ENCODE data around the gene SYT14.

SYT14 gene

GRCh38 chr1:210201681-210202080, 263.7 kb downstream of the SYT14 start:
- Histone ChIP-seq H3K9ac (ENCODE audit: low read length) (no peak overlapping the region), H3K27me3 (replicated peaks; ENCODE audit: control insufficient read depth, insufficient read depth, low read length) (peaks cover 2% of the 10 kb centered on the region), H3K36me3 (ENCODE audit: control insufficient read depth, insufficient read depth, low read length, severe bottlenecking) (no peaks in the 10 kb centered on the region), H3K9me3 (ENCODE audit: control insufficient read depth, low read length) (peaks cover 11% of the 10 kb centered on the region), H3K4me1 (ENCODE audit: control insufficient read depth, insufficient read depth, low read length) (no peaks in the 10 kb centered on the region), H3K4me3 (ENCODE audit: low read length) (no peak overlapping the region)
- DNase-seq (ENCODE audit: low read depth): peak; percentile 8

- Histone ChIP-seq H3K27me3 (replicated peaks; ENCODE audit: control insufficient read depth, insufficient read depth, low read length) (peaks cover 2% of the 10 kb centered on the region), H3K36me3 (ENCODE audit: control insufficient read depth, insufficient read depth, low read length, severe bottlenecking) (no peaks in the 10 kb centered on the region), H3K9me3 (ENCODE audit: control insufficient read depth, low read length) (no peaks in the 10 kb centered on the region), H3K4me1 (ENCODE audit: control insufficient read depth, insufficient read depth, low read length) (no peaks in the 10 kb centered on the region), H3K4me3 (ENCODE audit: low read length) (no peak overlapping the region), H3K9ac (ENCODE audit: low read length) (no peak overlapping the region)
- no peak for DNase-seq (ENCODE audit: low read depth)
Observed at GRCh38 chr1:210207597-210208450, 269.8 kb downstream of the SYT14 start.

GRCh38 chr1:210213335-210213734, 275.3 kb downstream of the SYT14 start:
- Histone ChIP-seq H3K9me3 (ENCODE audit: control insufficient read depth, low read length) (no peaks in the 10 kb centered on the region), H3K4me3 (ENCODE audit: low read length) (no peak overlapping the region), H3K4me1 (ENCODE audit: control insufficient read depth, insufficient read depth, low read length) (no peaks in the 10 kb centered on the region), H3K27me3 (replicated peaks; ENCODE audit: control insufficient read depth, insufficient read depth, low read length) (peaks cover 10% of the 10 kb centered on the region), H3K9ac (ENCODE audit: low read length) (no peak overlapping the region), H3K36me3 (ENCODE audit: control insufficient read depth, insufficient read depth, low read length, severe bottlenecking) (no peaks in the 10 kb centered on the region)
- no peak for DNase-seq (ENCODE audit: low read depth)

- no peaks in the 10 kb centered on the region for H3K36me3 ChIP-seq (ENCODE audit: control insufficient read depth, insufficient read depth, low read length, severe bottlenecking)
- H3K9me3 ChIP-seq (ENCODE audit: control insufficient read depth, low read length): no peaks in the 10 kb centered on the region
- no peak overlapping the region for H3K4me3 ChIP-seq (ENCODE audit: low read length)
- H3K4me1 ChIP-seq (ENCODE audit: control insufficient read depth, insufficient read depth, low read length): no peaks in the 10 kb centered on the region
- peaks cover 10% of the 10 kb centered on the region for H3K27me3 ChIP-seq (replicated peaks; ENCODE audit: control insufficient read depth, insufficient read depth, low read length)
- H3K9ac ChIP-seq (ENCODE audit: low read length): no peak overlapping the region
- DNase-seq (ENCODE audit: low read depth): no peak
Observed at GRCh38 chr1:210214573-210215409, 276.8 kb downstream of the SYT14 start.

GRCh38 chr1:210217482-210217881, 279.5 kb downstream of the SYT14 start:
- Histone ChIP-seq H3K9me3 (ENCODE audit: control insufficient read depth, low read length) (no peaks in the 10 kb centered on the region), H3K4me3 (ENCODE audit: low read length) (no peak overlapping the region), H3K9ac (ENCODE audit: low read length) (no peak overlapping the region), H3K36me3 (ENCODE audit: control insufficient read depth, insufficient read depth, low read length, severe bottlenecking) (no peaks in the 10 kb centered on the region), H3K27me3 (replicated peaks; ENCODE audit: control insufficient read depth, insufficient read depth, low read length) (peaks cover 10% of the 10 kb centered on the region), H3K4me1 (ENCODE audit: control insufficient read depth, insufficient read depth, low read length) (no peaks in the 10 kb centered on the region)
- no peak for DNase-seq (ENCODE audit: low read depth)

- Histone ChIP-seq H3K27me3 (replicated peaks; ENCODE audit: control insufficient read depth, insufficient read depth, low read length) (peaks cover 10% of the 10 kb centered on the region), H3K4me1 (ENCODE audit: control insufficient read depth, insufficient read depth, low read length) (no peaks in the 10 kb centered on the region), H3K9ac (ENCODE audit: low read length) (no peak overlapping the region), H3K36me3 (ENCODE audit: control insufficient read depth, insufficient read depth, low read length, severe bottlenecking) (no peaks in the 10 kb centered on the region), H3K9me3 (ENCODE audit: control insufficient read depth, low read length) (no peaks in the 10 kb centered on the region), H3K4me3 (ENCODE audit: low read length) (no peak overlapping the region)
- DNase-seq (ENCODE audit: low read depth): peak; percentile 45
Observed at GRCh38 chr1:210218047-210218446, 280.0 kb downstream of the SYT14 start.
